Vagina (tissue), 2 donors: ENCODE measurements around the gene TUT4. TPM values are rescaled to one million over a fixed set of nuclear protein-coding genes. Genes with fewer than 3 reads are reported as not detected.

Experiments
- DNase-seq, 2 donors: peaks; one replicate each; pipeline ENCODE4 v3.0.0-alpha.2; 2017; ENCODE audit errors: extremely low spot score in 2 of 2
- H3K27ac ChIP-seq: fragments of 200-600 bp; sonication (generic); one replicate; pipeline ENCODE4 v1.5.1; 2019
- H3K27me3 ChIP-seq: fragments of 200-600 bp; sonication (generic); one replicate; pipeline ENCODE4 v1.5.1; 2019
- H3K36me3 ChIP-seq, 2 donors: fragments of 200-600 bp; sonication (generic); one replicate each; pipeline ENCODE4 v1.5.1; 2017 to 2019
- H3K4me1 ChIP-seq: fragments of 200-600 bp; sonication (generic); one replicate; pipeline ENCODE4 v1.5.1; 2019
- H3K4me3 ChIP-seq, 2 donors: fragments of 200-600 bp; sonication (generic); 1 replicate in 1 of 2; 2 replicates in 1 of 2; pipeline ENCODE4 v1.5.1; 2016 to 2019
- H3K9me3 ChIP-seq: fragments of 200-600 bp; sonication (generic); one replicate; pipeline ENCODE4 v1.5.1; 2019
- POLR2A ChIP-seq, 2 donors: fragments of 450-650 bp; IDR thresholded peaks; one replicate each; pipeline ENCODE4 v1.6.1; 2017; ENCODE audit warnings: antibody characterized with exemption in 2 of 2, mild to moderate bottlenecking in 2 of 2, moderate library complexity in 2 of 2
- POLR2AphosphoS5 ChIP-seq, 2 donors: sonication (generic); formaldehyde crosslinking; IDR thresholded peaks; one replicate each; pipeline ENCODE4 v1.9.0; 2017; ENCODE audit warnings: antibody characterized with exemption in 2 of 2, mild to moderate bottlenecking in 2 of 2, low read depth in 1 of 2; ENCODE audit not compliant: insufficient read depth in 1 of 2
- intact Hi-C: fragments of 100-400 bp; cut with DNase I; formaldehyde crosslinking; loops from one replicate; pipeline ENCODE4 v1.15.1; 2023
- total RNA-seq: library from RNA; depleted of rRNA; stranded (reverse); fragments of >200 nt; gene quantifications from one replicate; pipeline ENCODE4 v1.2.3, GENCODE V29; 2016
- TF ChIP-seq, protein P1 (sequence below), 3 experiments: fragments of 450-650 bp in 2 of 3; fragments of 200-600 bp in 1 of 3; sonication (generic) in 1 of 3; IDR thresholded peaks; one replicate each; pipeline ENCODE4 v1.5.1; 2017 to 2019; ENCODE audit warnings: antibody characterized with exemption in 3 of 3, mild to moderate bottlenecking in 2 of 3, moderate library complexity in 2 of 3

The TUT4 gene
- total RNA-seq, 1 donor from 2014 or later: 78.1 TPM

DNA sequence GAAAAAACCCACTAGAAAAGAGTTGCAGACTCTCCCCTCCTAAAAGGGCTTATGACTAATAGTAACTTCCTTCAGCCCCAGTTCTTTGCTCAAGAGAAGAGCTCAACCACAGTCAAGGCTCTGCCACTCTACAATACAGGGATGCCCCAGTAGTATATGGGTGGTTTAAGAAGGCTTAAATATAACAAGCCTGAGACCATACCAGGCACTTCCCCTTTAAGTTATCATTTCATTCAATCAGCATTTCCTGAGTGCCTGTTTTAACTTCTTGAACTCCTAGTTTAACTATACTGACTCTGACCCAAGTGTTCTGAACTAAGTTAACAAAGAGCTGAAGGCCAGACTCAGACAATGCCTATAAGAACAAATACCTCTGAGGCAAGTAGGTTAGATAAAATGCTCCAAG lies 128.7 kb downstream of the TUT4 start:
- no peaks in the 10 kb centered on the region for H3K27me3 ChIP-seq
- H3K36me3 ChIP-seq: peaks cover 0 to 15% of the 10 kb centered on the region in 2 donors
- no peaks in the 10 kb centered on the region for H3K9me3 ChIP-seq
- no peak overlapping the region for H3K27ac ChIP-seq
- no peaks in the 10 kb centered on the region for H3K4me1 ChIP-seq
- no peak for TF ChIP-seq POLR2A (IDR thresholded peaks at IDR 0.05)
- TF ChIP-seq, protein P1, sequence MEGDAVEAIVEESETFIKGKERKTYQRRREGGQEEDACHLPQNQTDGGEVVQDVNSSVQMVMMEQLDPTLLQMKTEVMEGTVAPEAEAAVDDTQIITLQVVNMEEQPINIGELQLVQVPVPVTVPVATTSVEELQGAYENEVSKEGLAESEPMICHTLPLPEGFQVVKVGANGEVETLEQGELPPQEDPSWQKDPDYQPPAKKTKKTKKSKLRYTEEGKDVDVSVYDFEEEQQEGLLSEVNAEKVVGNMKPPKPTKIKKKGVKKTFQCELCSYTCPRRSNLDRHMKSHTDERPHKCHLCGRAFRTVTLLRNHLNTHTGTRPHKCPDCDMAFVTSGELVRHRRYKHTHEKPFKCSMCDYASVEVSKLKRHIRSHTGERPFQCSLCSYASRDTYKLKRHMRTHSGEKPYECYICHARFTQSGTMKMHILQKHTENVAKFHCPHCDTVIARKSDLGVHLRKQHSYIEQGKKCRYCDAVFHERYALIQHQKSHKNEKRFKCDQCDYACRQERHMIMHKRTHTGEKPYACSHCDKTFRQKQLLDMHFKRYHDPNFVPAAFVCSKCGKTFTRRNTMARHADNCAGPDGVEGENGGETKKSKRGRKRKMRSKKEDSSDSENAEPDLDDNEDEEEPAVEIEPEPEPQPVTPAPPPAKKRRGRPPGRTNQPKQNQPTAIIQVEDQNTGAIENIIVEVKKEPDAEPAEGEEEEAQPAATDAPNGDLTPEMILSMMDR (IDR thresholded peaks at IDR 0.05): no peak
- no peak for TF ChIP-seq POLR2AphosphoS5 (IDR thresholded peaks at IDR 0.05; ENCODE audit: insufficient read depth in 1 of 2, low read depth in 1 of 2)
- intact Hi-C loops: no loop called here
- no peak overlapping the region for H3K4me3 ChIP-seq
- no peak for DNase-seq

- intact Hi-C loops: no loop called here
- no peaks in the 10 kb centered on the region for H3K27me3 ChIP-seq
- no peaks in the 10 kb centered on the region for H3K9me3 ChIP-seq
- TF ChIP-seq POLR2AphosphoS5 (IDR thresholded peaks at IDR 0.05; ENCODE audit: insufficient read depth in 1 of 2, low read depth in 1 of 2) (no peak), POLR2A (IDR thresholded peaks at IDR 0.05) (no peak)
- TF ChIP-seq, protein P1 (IDR thresholded peaks at IDR 0.05): no peak
- peaks cover 0 to 16% of the 10 kb centered on the region in 2 donors for H3K36me3 ChIP-seq
- no peak for DNase-seq
- no peak overlapping the region for H3K27ac ChIP-seq
- H3K4me3 ChIP-seq: no peak overlapping the region
- no peaks in the 10 kb centered on the region for H3K4me1 ChIP-seq
These were observed 129.1 kb downstream of the TUT4 start for GRCh38 chr1:52423771-52424170.

DNA sequence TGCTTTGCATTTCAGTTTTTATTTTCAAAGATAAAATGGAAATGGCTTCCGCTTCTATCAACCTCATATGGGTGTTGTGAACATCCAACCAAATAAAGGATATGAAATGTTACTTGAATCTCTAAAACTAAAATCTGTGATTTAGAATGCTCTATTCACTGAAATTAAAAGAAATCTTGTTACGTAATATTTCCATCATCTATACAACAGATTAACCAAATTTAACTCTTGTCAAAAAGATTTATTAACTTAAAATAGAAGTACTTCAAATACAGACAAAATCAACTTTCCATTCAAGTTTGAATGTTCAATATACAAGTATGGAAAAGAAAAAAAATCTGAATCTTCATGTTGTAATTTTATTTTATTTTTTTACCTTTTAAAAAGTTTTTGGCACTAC lies 129.8 kb downstream of the TUT4 start:
- H3K27me3 ChIP-seq: no peaks in the 10 kb centered on the region
- no peaks in the 10 kb centered on the region for H3K9me3 ChIP-seq
- H3K36me3 ChIP-seq: peaks cover 0 to 23% of the 10 kb centered on the region in 2 donors
- H3K4me1 ChIP-seq: no peaks in the 10 kb centered on the region
- H3K27ac ChIP-seq: no peak overlapping the region
- TF ChIP-seq POLR2A (IDR thresholded peaks at IDR 0.05) (no peak), POLR2AphosphoS5 (IDR thresholded peaks at IDR 0.05; ENCODE audit: insufficient read depth in 1 of 2, low read depth in 1 of 2) (no peak)
- intact Hi-C loops: no loop called here
- H3K4me3 ChIP-seq: no peak overlapping the region
- DNase-seq: no peak

DNA sequence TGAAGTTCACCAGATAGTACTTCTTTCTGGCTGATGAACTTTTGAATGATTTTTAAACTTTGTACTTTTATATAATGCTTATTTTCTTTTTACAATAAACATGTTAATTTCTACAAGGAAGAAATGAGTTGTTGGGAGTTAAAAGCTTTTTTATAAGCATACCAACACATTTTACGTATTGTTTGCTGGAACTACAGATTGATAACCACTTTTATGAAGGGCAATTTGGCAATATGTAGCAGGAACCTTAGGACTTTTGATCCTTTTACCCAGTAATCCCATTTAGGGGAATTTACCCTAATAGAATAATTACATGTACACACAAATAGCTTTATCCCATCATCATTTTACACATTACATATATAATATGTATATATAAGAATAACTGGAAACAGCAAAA lies 132.2 kb downstream of the TUT4 start:
- no peaks in the 10 kb centered on the region for H3K4me1 ChIP-seq

GRCh38 chr1:52416811-52417210 lies 136.1 kb downstream of the TUT4 start:
- H3K27ac ChIP-seq: no peak overlapping the region
- no peak for DNase-seq
- no peaks in the 10 kb centered on the region for H3K9me3 ChIP-seq
- no peaks in the 10 kb centered on the region for H3K27me3 ChIP-seq
- intact Hi-C loops: no loop called here
- H3K36me3 ChIP-seq: peaks cover 4 to 80% of the 10 kb centered on the region in 2 donors
- no peak overlapping the region for H3K4me3 ChIP-seq
- TF ChIP-seq, protein P1 (IDR thresholded peaks at IDR 0.05): no peak
- TF ChIP-seq POLR2A (IDR thresholded peaks at IDR 0.05) (no peak), POLR2AphosphoS5 (IDR thresholded peaks at IDR 0.05; ENCODE audit: insufficient read depth in 1 of 2, low read depth in 1 of 2) (no peak)
- no peaks in the 10 kb centered on the region for H3K4me1 ChIP-seq

More for the DNA sequence above, 132.2 kb downstream of the TUT4 start:
- no peak for DNase-seq
- H3K27me3 ChIP-seq: no peaks in the 10 kb centered on the region
- H3K9me3 ChIP-seq: no peaks in the 10 kb centered on the region
- no peak overlapping the region for H3K27ac ChIP-seq
- intact Hi-C loops: no loop called here
- H3K4me3 ChIP-seq: no peak overlapping the region
- peaks cover 0 to 44% of the 10 kb centered on the region in 2 donors for H3K36me3 ChIP-seq
- TF ChIP-seq POLR2A (IDR thresholded peaks at IDR 0.05): no peak
- TF ChIP-seq POLR2AphosphoS5 (IDR thresholded peaks at IDR 0.05; ENCODE audit: insufficient read depth in 1 of 2, low read depth in 1 of 2): no peak
- TF ChIP-seq, protein P1 (IDR thresholded peaks at IDR 0.05): no peak
